ENCODE data around the gene CPB1.

The CPB1 gene

DNA sequence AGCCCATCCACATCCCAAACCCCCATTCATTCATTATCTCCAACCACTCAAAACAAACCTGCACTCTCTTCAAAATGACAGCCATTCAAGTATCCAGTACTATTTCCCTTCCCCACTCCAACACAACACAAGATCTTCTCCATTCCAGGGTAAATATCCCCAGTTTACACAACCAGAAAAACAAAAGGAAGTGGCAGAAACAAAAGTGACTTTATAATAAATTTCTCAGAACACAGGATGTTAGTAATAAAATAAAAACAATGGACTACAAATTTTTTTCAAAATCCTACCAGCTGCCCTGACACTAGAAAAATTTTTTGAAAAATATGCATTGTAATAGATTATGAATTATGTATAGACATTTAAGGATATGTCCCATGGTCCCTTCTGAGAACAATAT is 51.6 kb downstream of the CPB1 start:
- CTCF ChIA-PET = interaction anchor here (1.9 kb wide), 1 partner anchor 152 kb away, joined by 7 read pairs; no protein-coding TSS in a partner anchor

DNA sequence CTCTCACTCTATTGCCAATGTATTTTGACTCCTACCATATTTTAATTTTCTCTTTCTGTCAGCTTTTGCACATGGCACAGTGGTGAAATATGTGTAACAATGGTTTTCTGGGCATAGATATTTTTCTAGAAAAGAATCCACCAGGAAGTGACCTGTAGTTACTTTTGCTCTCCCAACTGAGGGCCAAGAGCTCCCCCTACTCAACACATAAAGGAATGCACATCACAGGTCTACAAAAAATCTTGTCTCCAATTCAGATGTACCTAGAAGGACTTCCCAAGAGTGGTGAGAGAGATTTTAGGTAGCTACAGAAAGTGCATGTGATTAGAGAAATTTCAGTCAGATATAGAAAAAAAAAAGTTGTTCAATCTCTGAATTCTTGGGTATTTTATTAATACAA is 53.1 kb downstream of the CPB1 start:
- TF ChIP-seq ZNF654 (tag by site-specific recombination; IDR thresholded peaks at IDR 0.05; ENCODE audit: low read depth) (peak; percentile 19; the same call in 1 of the 2 replicates), ZNF488 (tag by site-specific recombination; IDR thresholded peaks at IDR 0.05) (no peak)
- peaks cover 5% of the 10 kb centered on the region for H3K4me1 ChIP-seq (ENCODE audit: control insufficient read depth, insufficient read depth, low read length)
- CTCF ChIA-PET = interaction anchor here (0.5 to 2.0 kb wide), 8 partner anchors 16 to 1704 kb away, joined by 3 to 9 read pairs (median 5); partner anchors contain the start of gene CPA3
- H3K27ac ChIP-seq (ENCODE audit: extremely low read depth, low read depth, low read length) = no peak overlapping the region
- H3K36me3 ChIP-seq (ENCODE audit: control insufficient read depth in 2 of 2, insufficient read depth in 1 of 2, low read length in 2 of 2) = no peaks in the 10 kb centered on the region
- H3K9me3 ChIP-seq (ENCODE audit: control insufficient read depth, insufficient read depth, low read depth, low read length) = no peaks in the 10 kb centered on the region
- POLR2A ChIA-PET = no interaction called here
- H3K4me3 ChIP-seq (ENCODE audit: low read depth, low read length) = no peak overlapping the region

More for the DNA sequence above, 51.6 kb downstream of the CPB1 start:
- peaks cover 10% of the 10 kb centered on the region for H3K4me1 ChIP-seq (ENCODE audit: control insufficient read depth, insufficient read depth, low read length)
- H3K4me3 ChIP-seq (ENCODE audit: low read depth, low read length) = no peak overlapping the region
- H3K27ac ChIP-seq (ENCODE audit: extremely low read depth, low read depth, low read length) = no peak overlapping the region
- TF ChIP-seq YY2 (tag by site-specific recombination; IDR thresholded peaks at IDR 0.05) = no peak
- TF ChIP-seq, protein P1, sequence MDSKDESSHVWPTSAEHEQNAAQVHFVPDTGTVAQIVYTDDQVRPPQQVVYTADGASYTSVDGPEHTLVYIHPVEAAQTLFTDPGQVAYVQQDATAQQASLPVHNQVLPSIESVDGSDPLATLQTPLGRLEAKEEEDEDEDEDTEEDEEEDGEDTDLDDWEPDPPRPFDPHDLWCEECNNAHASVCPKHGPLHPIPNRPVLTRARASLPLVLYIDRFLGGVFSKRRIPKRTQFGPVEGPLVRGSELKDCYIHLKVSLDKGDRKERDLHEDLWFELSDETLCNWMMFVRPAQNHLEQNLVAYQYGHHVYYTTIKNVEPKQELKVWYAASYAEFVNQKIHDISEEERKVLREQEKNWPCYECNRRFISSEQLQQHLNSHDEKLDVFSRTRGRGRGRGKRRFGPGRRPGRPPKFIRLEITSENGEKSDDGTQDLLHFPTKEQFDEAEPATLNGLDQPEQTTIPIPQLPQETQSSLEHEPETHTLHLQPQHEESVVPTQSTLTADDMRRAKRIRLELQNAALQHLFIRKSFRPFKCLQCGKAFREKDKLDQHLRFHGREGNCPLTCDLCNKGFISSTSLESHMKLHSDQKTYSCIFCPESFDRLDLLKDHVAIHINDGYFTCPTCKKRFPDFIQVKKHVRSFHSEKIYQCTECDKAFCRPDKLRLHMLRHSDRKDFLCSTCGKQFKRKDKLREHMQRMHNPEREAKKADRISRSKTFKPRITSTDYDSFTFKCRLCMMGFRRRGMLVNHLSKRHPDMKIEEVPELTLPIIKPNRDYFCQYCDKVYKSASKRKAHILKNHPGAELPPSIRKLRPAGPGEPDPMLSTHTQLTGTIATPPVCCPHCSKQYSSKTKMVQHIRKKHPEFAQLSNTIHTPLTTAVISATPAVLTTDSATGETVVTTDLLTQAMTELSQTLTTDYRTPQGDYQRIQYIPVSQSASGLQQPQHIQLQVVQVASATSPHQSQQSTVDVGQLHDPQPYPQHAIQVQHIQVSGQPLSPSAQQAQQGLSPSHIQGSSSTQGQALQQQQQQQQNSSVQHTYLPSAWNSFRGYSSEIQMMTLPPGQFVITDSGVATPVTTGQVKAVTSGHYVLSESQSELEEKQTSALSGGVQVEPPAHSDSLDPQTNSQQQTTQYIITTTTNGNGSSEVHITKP (tag by site-specific recombination; IDR thresholded peaks at IDR 0.05) = no peak
- TF ChIP-seq GLIS2 (tag by site-specific recombination; IDR thresholded peaks at IDR 0.05) = no peak
- no peak for TF ChIP-seq ZNF19 (tag by site-specific recombination; IDR thresholded peaks at IDR 0.05; ENCODE audit: low read depth)
- TF ChIP-seq ZNF202 (tag by site-specific recombination; IDR thresholded peaks at IDR 0.05; ENCODE audit: borderline replicate concordance) = no peak
- POLR2A ChIA-PET = no interaction called here
- no peaks in the 10 kb centered on the region for H3K36me3 ChIP-seq (ENCODE audit: control insufficient read depth in 2 of 2, insufficient read depth in 1 of 2, low read length in 2 of 2)
- H3K9me3 ChIP-seq (ENCODE audit: control insufficient read depth, insufficient read depth, low read depth, low read length) = no peaks in the 10 kb centered on the region

GRCh38 chr3:148881286-148881685 is 53.7 kb downstream of the CPB1 start:
- H3K36me3 ChIP-seq (ENCODE audit: control insufficient read depth in 2 of 2, insufficient read depth in 1 of 2, low read length in 2 of 2) = no peaks in the 10 kb centered on the region
- peaks cover 5% of the 10 kb centered on the region for H3K4me1 ChIP-seq (ENCODE audit: control insufficient read depth, insufficient read depth, low read length)
- H3K27ac ChIP-seq (ENCODE audit: extremely low read depth, low read depth, low read length) = no peak overlapping the region
- TF ChIP-seq BCL11B (tag by site-specific recombination; IDR thresholded peaks at IDR 0.05; ENCODE audit: low read depth) = no peak
- no peak for TF ChIP-seq GLI2 (tag by site-specific recombination; IDR thresholded peaks at IDR 0.05; ENCODE audit: borderline replicate concordance, low read depth)
- TF ChIP-seq ZNF362 (tag by site-specific recombination; IDR thresholded peaks at IDR 0.05) = no peak
- no peak for TF ChIP-seq GLIS1 (tag by site-specific recombination; IDR thresholded peaks at IDR 0.05)
- no peak for TF ChIP-seq ZNF645 (tag by site-specific recombination; IDR thresholded peaks at IDR 0.05)
- TF ChIP-seq GFI1B (tag by site-specific recombination; IDR thresholded peaks at IDR 0.05) = no peak
- TF ChIP-seq ZNF623 (tag by site-specific recombination; IDR thresholded peaks at IDR 0.05) = no peak
- TF ChIP-seq ZNF19 (tag by site-specific recombination; IDR thresholded peaks at IDR 0.05; ENCODE audit: low read depth) = no peak
- TF ChIP-seq, protein P2, sequence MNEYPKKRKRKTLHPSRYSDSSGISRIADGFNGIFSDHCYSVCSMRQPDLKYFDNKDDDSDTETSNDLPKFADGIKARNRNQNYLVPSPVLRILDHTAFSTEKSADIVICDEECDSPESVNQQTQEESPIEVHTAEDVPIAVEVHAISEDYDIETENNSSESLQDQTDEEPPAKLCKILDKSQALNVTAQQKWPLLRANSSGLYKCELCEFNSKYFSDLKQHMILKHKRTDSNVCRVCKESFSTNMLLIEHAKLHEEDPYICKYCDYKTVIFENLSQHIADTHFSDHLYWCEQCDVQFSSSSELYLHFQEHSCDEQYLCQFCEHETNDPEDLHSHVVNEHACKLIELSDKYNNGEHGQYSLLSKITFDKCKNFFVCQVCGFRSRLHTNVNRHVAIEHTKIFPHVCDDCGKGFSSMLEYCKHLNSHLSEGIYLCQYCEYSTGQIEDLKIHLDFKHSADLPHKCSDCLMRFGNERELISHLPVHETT (tag by site-specific recombination; IDR thresholded peaks at IDR 0.05) = no peak
- TF ChIP-seq ZNF391 (tag by site-specific recombination; IDR thresholded peaks at IDR 0.05; ENCODE audit: borderline replicate concordance, low read depth) = no peak
- TF ChIP-seq ZFP41 (tag by site-specific recombination; IDR thresholded peaks at IDR 0.05; ENCODE audit: borderline replicate concordance) = no peak
- H3K9me3 ChIP-seq (ENCODE audit: control insufficient read depth, insufficient read depth, low read depth, low read length) = no peaks in the 10 kb centered on the region
- POLR2A ChIA-PET = no interaction called here
- H3K4me3 ChIP-seq (ENCODE audit: low read depth, low read length) = no peak overlapping the region
- CTCF ChIA-PET = interaction anchor here (0.5 to 2.0 kb wide), 9 partner anchors 16 to 1705 kb away, joined by 3 to 9 read pairs (median 4); partner anchors contain the start of gene CPA3
